DMS79 treated with DMSO at 0.1 percent for 48 hours (cell line): ENCODE results near the gene RBMS3.
"Not testable (repeated sequence)": the region's sequence is repeated elsewhere in the genome, so short reads cannot be mapped to it uniquely, and the experiment has no call there.

Experiments used
- DNase-seq: peaks from one replicate; lab custom pipeline; 2025; lab: John Stamatoyannopoulos, UW

RBMS3 gene

GRCh38 chr3:30024466-30024865 lies 743.6 kb downstream of the RBMS3 start:
- DNase-seq, result no peak

GRCh38 chr3:30026851-30027250 lies 746.0 kb downstream of the RBMS3 start:
- DNase-seq, result no peak

GRCh38 chr3:30034246-30034991 lies 753.5 kb downstream of the RBMS3 start:
- no peak for DNase-seq

GRCh38 chr3:30035935-30036567 lies 755.2 kb downstream of the RBMS3 start:
- DNase-seq, result no peak

- no peak for DNase-seq
Observed at GRCh38 chr3:30040126-30040525, 759.3 kb downstream of the RBMS3 start.

- not testable (repeated sequence) for DNase-seq
Observed at GRCh38 chr3:30041481-30041880, 760.6 kb downstream of the RBMS3 start.

GRCh38 chr3:30042274-30042859 lies 761.5 kb downstream of the RBMS3 start:
- no peak for DNase-seq

- DNase-seq, result no peak
Observed at GRCh38 chr3:30042916-30043555, 762.2 kb downstream of the RBMS3 start.

- DNase-seq, result no peak
Observed at GRCh38 chr3:30044515-30044914, 763.6 kb downstream of the RBMS3 start.

- DNase-seq, result no peak
Observed at GRCh38 chr3:30048431-30048830, 767.6 kb downstream of the RBMS3 start.

GRCh38 chr3:30050116-30050515 lies 769.2 kb downstream of the RBMS3 start:
- DNase-seq, result not testable (repeated sequence)

- no peak for DNase-seq
Observed at GRCh38 chr3:30059240-30059639, 778.4 kb downstream of the RBMS3 start.
